Mammary epithelial cell (primary cell): ENCODE measurements around the gene SLC25A21.

Experiments used
- EZH2 ChIP-seq: IDR thresholded peaks from 2 replicates; pipeline ENCODE4 v1.6.1; 2012; ENCODE audit warnings: low read length, inconsistent platforms, borderline replicate concordance
- TF ChIP-seq, protein P1 (sequence below), 2 donors: IDR thresholded peaks in 1 of 2; conservative IDR thresholded peaks in 1 of 2; 2 replicates each; pipeline ENCODE4 v1.5.1; 2011 to 2012; ENCODE audit warnings: inconsistent platforms in 2 of 2, low read length in 2 of 2, mild to moderate bottlenecking in 2 of 2, control low read depth in 1 of 2, low read depth in 1 of 2; ENCODE audit not compliant: insufficient read depth in 1 of 2; ENCODE audit errors: extremely low read depth in 1 of 2

DNA sequence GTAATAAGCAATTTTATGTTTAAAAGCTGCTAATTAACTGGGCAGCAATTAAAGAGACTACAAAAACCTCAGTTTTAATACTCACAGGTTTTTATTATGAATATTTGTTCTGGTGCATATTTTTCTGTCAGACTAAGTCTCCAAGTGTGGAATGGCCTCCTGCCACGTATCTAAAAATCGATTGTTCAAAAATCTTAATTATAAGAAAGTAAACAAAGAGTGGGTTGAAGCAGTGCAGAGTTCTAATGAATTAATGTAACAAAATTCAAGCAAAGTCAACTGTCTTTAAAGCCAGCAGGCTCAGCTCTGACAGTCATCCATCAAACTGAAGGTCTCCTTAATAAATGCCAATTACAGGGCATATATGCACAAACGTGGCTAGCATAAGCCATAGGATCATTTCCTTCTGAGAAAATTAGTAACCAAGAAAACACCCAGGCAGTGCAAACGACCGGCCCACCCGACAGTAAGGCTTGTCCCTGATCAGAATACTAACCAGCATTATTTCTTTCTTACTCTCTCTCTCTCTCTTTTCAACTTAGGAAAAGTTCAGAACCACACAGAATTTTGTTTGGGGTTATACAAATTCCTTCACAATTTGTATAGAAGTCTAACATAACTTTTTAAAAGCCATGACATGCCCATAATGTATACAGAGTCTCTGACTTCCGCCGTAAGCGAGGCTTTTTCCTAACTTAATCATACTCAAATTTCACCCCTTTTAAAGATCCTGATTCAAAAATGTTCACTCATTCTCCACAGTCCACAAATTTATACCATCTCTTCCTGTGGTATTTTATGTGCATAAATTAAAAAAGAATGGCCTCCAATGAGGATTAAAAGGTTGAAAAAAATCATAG lies 83.8 kb downstream of the SLC25A21 start:
- TF ChIP-seq, protein P1, sequence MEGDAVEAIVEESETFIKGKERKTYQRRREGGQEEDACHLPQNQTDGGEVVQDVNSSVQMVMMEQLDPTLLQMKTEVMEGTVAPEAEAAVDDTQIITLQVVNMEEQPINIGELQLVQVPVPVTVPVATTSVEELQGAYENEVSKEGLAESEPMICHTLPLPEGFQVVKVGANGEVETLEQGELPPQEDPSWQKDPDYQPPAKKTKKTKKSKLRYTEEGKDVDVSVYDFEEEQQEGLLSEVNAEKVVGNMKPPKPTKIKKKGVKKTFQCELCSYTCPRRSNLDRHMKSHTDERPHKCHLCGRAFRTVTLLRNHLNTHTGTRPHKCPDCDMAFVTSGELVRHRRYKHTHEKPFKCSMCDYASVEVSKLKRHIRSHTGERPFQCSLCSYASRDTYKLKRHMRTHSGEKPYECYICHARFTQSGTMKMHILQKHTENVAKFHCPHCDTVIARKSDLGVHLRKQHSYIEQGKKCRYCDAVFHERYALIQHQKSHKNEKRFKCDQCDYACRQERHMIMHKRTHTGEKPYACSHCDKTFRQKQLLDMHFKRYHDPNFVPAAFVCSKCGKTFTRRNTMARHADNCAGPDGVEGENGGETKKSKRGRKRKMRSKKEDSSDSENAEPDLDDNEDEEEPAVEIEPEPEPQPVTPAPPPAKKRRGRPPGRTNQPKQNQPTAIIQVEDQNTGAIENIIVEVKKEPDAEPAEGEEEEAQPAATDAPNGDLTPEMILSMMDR (conservative IDR thresholded peaks at IDR 0.05 in 1 of 2, IDR thresholded peaks at IDR 0.05 in 1 of 2; ENCODE audit: extremely low read depth in 1 of 2, insufficient read depth in 1 of 2, low read depth in 1 of 2, low read length in 2 of 2) = no peak
- no peak for TF ChIP-seq EZH2
